Caco-2 (cell line): ENCODE measurements around the gene LEMD3. TPM values are rescaled to one million over a fixed set of nuclear protein-coding genes. Genes with fewer than 3 reads are reported as not detected.

Source experiments
- BruUV-seq: library from RNA; stranded (reverse); fragments of 400-500 nt; replicated peaks from 2 replicates; lab custom pipeline; 2021; lab: Mats Ljungman, UMichigan
- CTCF ChIA-PET: fragments of 300-600 bp; sonication (Branson Sonifier 250); formaldehyde crosslinking; loops from one replicate; lab custom pipeline; 2022; ENCODE audit warnings: antibody characterized with exemption; lab: Charles Lee
- POLR2A ChIA-PET: fragments of 300-600 bp; sonication (Branson Sonifier 250); formaldehyde crosslinking; loops from one replicate; lab custom pipeline; 2022; ENCODE audit warnings: antibody characterized with exemption; lab: Charles Lee
- DNase-seq, 2 experiments: peaks; one replicate each; pipeline versions ENCODE4 v3.0.0 to v3.0.0-alpha.2; 2020 to 2022
- H3K27me3 ChIP-seq: replicated peaks from 2 replicates; pipeline ENCODE4 v1.6.0; 2011; ENCODE audit warnings: low read length; ENCODE audit not compliant: control insufficient read depth, insufficient read depth
- H3K36me3 ChIP-seq: 2 replicates; pipeline ENCODE4 v1.5.1; 2011; ENCODE audit warnings: low read length; ENCODE audit not compliant: control insufficient read depth, insufficient read depth
- H3K4me1 ChIP-seq: fragments of 250-450 bp; sonication (Bioruptor Pico); 2 replicates; pipeline ENCODE4 v1.5.1; 2020; ENCODE audit warnings: mild to moderate bottlenecking
- H3K4me3 ChIP-seq: 2 replicates; pipeline ENCODE4 v1.5.1; 2011; ENCODE audit warnings: low read depth, mild to moderate bottlenecking, control low read depth, low read length
- H3K9me3 ChIP-seq: fragments of 250-450 bp; sonication (Bioruptor Pico); 2 replicates; pipeline ENCODE4 v1.5.1; 2020; ENCODE audit warnings: mild to moderate bottlenecking, moderate library complexity
- H3K27ac Mint-ChIP-seq: one replicate; pipeline ENCODE4 v1.8.0; 2022; ENCODE audit warnings: mixed read lengths; ENCODE audit not compliant: unreplicated experiment
- H3K27me3 Mint-ChIP-seq: one replicate; pipeline ENCODE4 v1.8.0; 2022; ENCODE audit warnings: mixed read lengths; ENCODE audit not compliant: insufficient read depth, unreplicated experiment
- H3K36me3 Mint-ChIP-seq: one replicate; pipeline ENCODE4 v1.8.0; 2022; ENCODE audit warnings: mild to moderate bottlenecking, mixed read lengths; ENCODE audit not compliant: insufficient read depth, unreplicated experiment
- H3K4me1 Mint-ChIP-seq: one replicate; pipeline ENCODE4 v1.8.0; 2022; ENCODE audit warnings: low read depth, mixed read lengths; ENCODE audit not compliant: unreplicated experiment
- H3K4me3 Mint-ChIP-seq: one replicate; pipeline ENCODE4 v1.8.0; 2022; ENCODE audit warnings: mild to moderate bottlenecking, moderate library complexity, mixed read lengths; ENCODE audit not compliant: unreplicated experiment
- H3K9me3 Mint-ChIP-seq: one replicate; pipeline ENCODE4 v1.8.0; 2022; ENCODE audit warnings: mixed read lengths; ENCODE audit not compliant: unreplicated experiment
- CTCF ChIP-seq, 2 experiments: fragments of 200-600 bp in 1 of 2; IDR thresholded peaks; 1 replicate in 1 of 2; 2 replicates in 1 of 2; pipeline versions ENCODE4 v1.5.1 to v1.8.0; 2011 to 2022; ENCODE audit warnings: antibody characterized with exemption in 1 of 2, control low read depth in 1 of 2, inconsistent platforms in 1 of 2, low read depth in 1 of 2, low read length in 1 of 2, mild to moderate bottlenecking in 1 of 2, moderate library complexity in 1 of 2; ENCODE audit not compliant: insufficient read depth in 1 of 2, severe bottlenecking in 1 of 2, unreplicated experiment in 1 of 2
- intact Hi-C: fragments of 100-400 bp; cut with micrococcal nuclease; formaldehyde crosslinking; loops from one replicate; pipeline ENCODE4 v1.10.0; 2022; ENCODE audit not compliant: unreplicated experiment
- total RNA-seq: library from RNA; stranded (reverse); gene quantifications from 2 replicates; pipeline ENCODE4 v1.2.3, GENCODE V29; 2022

Gene LEMD3
- total RNA-seq, 1 experiment from 2014 or later, result 35.8 TPM

GRCh38 chr12:65208125-65208524, 38.7 kb downstream of the LEMD3 start:
- DNase-seq, result no peak
- Mint-ChIP-seq H3K4me1 (peaks cover 6% of the 10 kb centered on the region), H3K27ac (no peak overlapping the region), H3K27me3 (no peaks in the 10 kb centered on the region), H3K4me3 (no peak overlapping the region), H3K9me3 (no peaks in the 10 kb centered on the region), H3K36me3 (peaks cover 5% of the 10 kb centered on the region)
- no peaks in the 10 kb centered on the region for H3K4me1 ChIP-seq
- intact Hi-C loops, result no loop called here
- no peaks in the 10 kb centered on the region for H3K36me3 ChIP-seq
- H3K4me3 ChIP-seq, result no peak overlapping the region
- no peaks in the 10 kb centered on the region for H3K27me3 ChIP-seq
- ChIA-PET POLR2A (interaction anchor here (0.6 kb wide), 1 partner anchor 13 kb away, joined by 4 read pairs; no protein-coding TSS in a partner anchor), CTCF (no interaction called here)
- no peak for TF ChIP-seq CTCF (IDR thresholded peaks at IDR 0.05; ENCODE audit: insufficient read depth in 1 of 2, low read depth in 1 of 2, low read length in 1 of 2, severe bottlenecking in 1 of 2, unreplicated experiment in 1 of 2)
- no TSS peak for BruUV-seq
- no peaks in the 10 kb centered on the region for H3K9me3 ChIP-seq

GRCh38 chr12:65208964-65209654, 39.7 kb downstream of the LEMD3 start:
- H3K36me3 Mint-ChIP-seq, result peaks cover 5% of the 10 kb centered on the region
- POLR2A ChIA-PET, result interaction anchor here (0.6 kb wide), 1 partner anchor 14 kb away, joined by 4 read pairs; no protein-coding TSS in a partner anchor
- intact Hi-C loops, result no loop called here
- no peak for DNase-seq
- no peaks in the 10 kb centered on the region for H3K27me3 ChIP-seq
- CTCF ChIA-PET, result no interaction called here
- H3K27ac Mint-ChIP-seq, result no peak overlapping the region
- no peaks in the 10 kb centered on the region for H3K9me3 Mint-ChIP-seq
- no peak for TF ChIP-seq CTCF (IDR thresholded peaks at IDR 0.05; ENCODE audit: insufficient read depth in 1 of 2, low read depth in 1 of 2, low read length in 1 of 2, severe bottlenecking in 1 of 2, unreplicated experiment in 1 of 2)
- H3K4me3 Mint-ChIP-seq, result no peak overlapping the region
- H3K9me3 ChIP-seq, result no peaks in the 10 kb centered on the region
- BruUV-seq, result no TSS peak
- no peaks in the 10 kb centered on the region for H3K27me3 Mint-ChIP-seq
- no peaks in the 10 kb centered on the region for H3K4me1 ChIP-seq
- H3K36me3 ChIP-seq, result no peaks in the 10 kb centered on the region
- no peak overlapping the region for H3K4me3 ChIP-seq
- H3K4me1 Mint-ChIP-seq, result peaks cover 6% of the 10 kb centered on the region

GRCh38 chr12:65209655-65210043, 40.3 kb downstream of the LEMD3 start:
- CTCF ChIA-PET, result no interaction called here
- Histone ChIP-seq H3K4me1 (no peaks in the 10 kb centered on the region), H3K36me3 (no peaks in the 10 kb centered on the region), H3K4me3 (no peak overlapping the region), H3K27me3 (no peaks in the 10 kb centered on the region), H3K9me3 (no peaks in the 10 kb centered on the region)
- TF ChIP-seq CTCF (IDR thresholded peaks at IDR 0.05; ENCODE audit: insufficient read depth in 1 of 2, low read depth in 1 of 2, low read length in 1 of 2, severe bottlenecking in 1 of 2, unreplicated experiment in 1 of 2), result no peak
- peaks cover 5% of the 10 kb centered on the region for H3K36me3 Mint-ChIP-seq
- H3K27ac Mint-ChIP-seq, result no peak overlapping the region
- no peaks in the 10 kb centered on the region for H3K9me3 Mint-ChIP-seq
- POLR2A ChIA-PET, result no interaction called here
- no peak for DNase-seq
- intact Hi-C loops, result no loop called here
- peaks cover 6% of the 10 kb centered on the region for H3K4me1 Mint-ChIP-seq
- no TSS peak for BruUV-seq
- H3K27me3 Mint-ChIP-seq, result no peaks in the 10 kb centered on the region
- H3K4me3 Mint-ChIP-seq, result no peak overlapping the region
